Measurements from ENCODE around the gene BBS1. TPM values are rescaled to one million over a fixed set of nuclear protein-coding genes. Genes with fewer than 3 reads are reported as not detected.

Gene BBS1
- total RNA-seq, 1 experiment from 2014 or later, result 28.4 TPM

DNA sequence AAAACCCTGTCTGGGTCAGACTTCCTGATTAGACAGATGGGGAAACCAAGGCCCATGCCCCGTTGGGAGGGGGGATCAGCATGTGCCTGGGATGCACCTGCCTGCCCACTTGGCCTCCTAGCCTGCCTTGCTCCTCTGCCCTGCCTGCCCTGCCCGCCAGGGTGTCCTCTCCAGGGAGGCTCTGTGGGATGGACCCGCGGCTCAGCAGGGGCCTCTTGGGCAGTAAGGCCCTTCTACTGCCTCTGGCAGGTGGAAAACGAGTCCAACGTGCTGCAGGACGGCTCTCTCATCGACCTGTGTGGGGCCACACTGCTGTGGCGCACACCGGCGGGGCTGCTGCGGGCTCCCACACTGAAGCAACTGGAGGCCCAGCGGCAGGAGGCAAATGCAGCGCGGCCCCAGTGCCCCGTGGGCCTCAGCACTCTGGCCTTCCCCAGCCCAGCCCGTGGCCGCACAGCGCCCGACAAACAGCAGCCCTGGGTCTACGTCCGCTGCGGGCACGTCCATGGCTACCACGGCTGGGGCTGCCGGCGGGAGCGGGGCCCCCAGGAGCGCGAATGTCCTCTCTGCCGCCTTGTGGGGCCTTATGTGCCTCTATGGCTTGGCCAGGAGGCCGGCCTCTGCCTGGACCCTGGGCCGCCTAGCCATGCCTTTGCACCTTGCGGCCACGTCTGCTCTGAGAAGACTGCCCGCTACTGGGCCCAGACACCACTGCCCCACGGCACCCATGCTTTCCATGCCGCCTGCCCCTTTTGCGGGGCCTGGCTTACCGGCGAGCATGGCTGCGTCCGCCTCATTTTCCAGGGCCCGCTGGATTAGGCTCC, 34.9 kb upstream of the BBS1 start:
- Histone ChIP-seq H3K36me3 (ENCODE audit: low read depth, low read length) (peaks cover 3% of the 10 kb centered on the region; the same call in 1 of the 2 replicates), H3F3A (ENCODE audit: low read length, unreplicated experiment) (no peaks in the 10 kb centered on the region), H4K20me1 (ENCODE audit: low read length) (no peaks in the 10 kb centered on the region), H3K9me2 (replicated peaks; ENCODE audit: low read length) (no peaks in the 10 kb centered on the region), H3K9ac (ENCODE audit: low read length) (no peak overlapping the region), H3K27ac (ENCODE audit: low read length) (no peak overlapping the region), H3K4me3 (ENCODE audit: low read length) (no peak overlapping the region), H3K79me2 (ENCODE audit: low read length) (peaks cover 14% of the 10 kb centered on the region), H3K4me1 (ENCODE audit: insufficient read depth, low read length) (peaks cover 7% of the 10 kb centered on the region), H2AFZ (ENCODE audit: low read length) (no peak overlapping the region), H3K9me3 (ENCODE audit: low read length) (no peaks in the 10 kb centered on the region), H3K27me3 (ENCODE audit: low read length) (no peaks in the 10 kb centered on the region), H3K4me2 (ENCODE audit: low read length) (no peak overlapping the region)
- ChIA-PET POLR2A (ENCODE audit: unreplicated experiment) (no interaction called here), CTCF (no interaction called here)
- ATAC-seq (no peak), DNase-seq (no peak)
- no TSS peak for BruUV-seq (replicated peaks)
- intact Hi-C loops (cut with micrococcal nuclease), result no loop called here
- TF ChIP-seq EZH2phosphoT487 (IDR thresholded peaks at IDR 0.05; ENCODE audit: borderline replicate concordance, low read length), result no peak
- TF ChIP-seq, protein P1, sequence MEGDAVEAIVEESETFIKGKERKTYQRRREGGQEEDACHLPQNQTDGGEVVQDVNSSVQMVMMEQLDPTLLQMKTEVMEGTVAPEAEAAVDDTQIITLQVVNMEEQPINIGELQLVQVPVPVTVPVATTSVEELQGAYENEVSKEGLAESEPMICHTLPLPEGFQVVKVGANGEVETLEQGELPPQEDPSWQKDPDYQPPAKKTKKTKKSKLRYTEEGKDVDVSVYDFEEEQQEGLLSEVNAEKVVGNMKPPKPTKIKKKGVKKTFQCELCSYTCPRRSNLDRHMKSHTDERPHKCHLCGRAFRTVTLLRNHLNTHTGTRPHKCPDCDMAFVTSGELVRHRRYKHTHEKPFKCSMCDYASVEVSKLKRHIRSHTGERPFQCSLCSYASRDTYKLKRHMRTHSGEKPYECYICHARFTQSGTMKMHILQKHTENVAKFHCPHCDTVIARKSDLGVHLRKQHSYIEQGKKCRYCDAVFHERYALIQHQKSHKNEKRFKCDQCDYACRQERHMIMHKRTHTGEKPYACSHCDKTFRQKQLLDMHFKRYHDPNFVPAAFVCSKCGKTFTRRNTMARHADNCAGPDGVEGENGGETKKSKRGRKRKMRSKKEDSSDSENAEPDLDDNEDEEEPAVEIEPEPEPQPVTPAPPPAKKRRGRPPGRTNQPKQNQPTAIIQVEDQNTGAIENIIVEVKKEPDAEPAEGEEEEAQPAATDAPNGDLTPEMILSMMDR (conservative IDR thresholded peaks at IDR 0.05; ENCODE audit: low read depth, low read length), result no peak
- no peak for TF ChIP-seq EZH2 (IDR thresholded peaks at IDR 0.05; ENCODE audit: low read length, unreplicated experiment)

DNA sequence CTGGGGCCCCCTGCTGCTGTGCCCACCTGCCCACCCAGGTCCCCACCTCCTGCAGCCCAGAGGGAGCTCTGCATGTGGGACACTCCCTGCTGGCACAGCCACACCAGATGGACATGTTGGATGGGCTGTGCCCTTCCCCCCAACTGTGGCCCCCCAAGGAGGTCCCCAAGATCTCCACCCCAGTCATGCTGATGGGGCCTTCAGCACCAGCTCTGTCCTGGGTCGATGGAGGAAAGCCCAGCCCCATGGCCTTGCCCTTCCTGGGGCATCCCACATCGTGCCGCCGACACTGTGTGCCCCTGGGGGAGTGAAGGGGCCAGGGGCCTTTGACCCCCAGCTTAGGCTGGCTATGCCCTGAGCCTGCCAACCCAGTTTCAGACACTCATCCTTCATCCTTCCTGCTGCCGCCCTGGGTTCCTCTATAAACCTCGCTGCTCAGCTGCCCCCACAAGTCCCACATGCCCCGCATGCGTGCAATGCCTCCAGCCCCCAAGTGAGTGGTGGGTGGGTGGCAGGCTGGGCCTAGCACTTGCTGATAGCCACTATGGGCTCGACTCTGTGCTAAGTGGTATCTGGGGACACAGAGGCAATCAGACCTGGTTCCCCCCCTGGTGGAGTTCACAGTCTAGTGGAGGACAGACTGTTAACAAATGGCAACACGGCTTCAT, 34.1 kb upstream of the BBS1 start:
- no peaks in the 10 kb centered on the region for H3K27me3 ChIP-seq (ENCODE audit: low read length)
- H3K79me2 ChIP-seq (ENCODE audit: low read length), result peaks cover 14% of the 10 kb centered on the region
- DNase-seq, result no peak
- BruUV-seq (replicated peaks), result no TSS peak
- no peaks in the 10 kb centered on the region for H3K9me2 ChIP-seq (replicated peaks; ENCODE audit: low read length)
- no peaks in the 10 kb centered on the region for H3F3A ChIP-seq (ENCODE audit: low read length, unreplicated experiment)
- ATAC-seq, result no peak
- POLR2A ChIA-PET (ENCODE audit: unreplicated experiment), result no interaction called here
- CTCF ChIA-PET, result no interaction called here
- no peak overlapping the region for H3K9ac ChIP-seq (ENCODE audit: low read length)
- H3K27ac ChIP-seq (ENCODE audit: low read length), result no peak overlapping the region
- no peak overlapping the region for H3K4me2 ChIP-seq (ENCODE audit: low read length)
- peaks cover 3% of the 10 kb centered on the region; the same call in 1 of the 2 replicates for H3K36me3 ChIP-seq (ENCODE audit: low read depth, low read length)
- H3K9me3 ChIP-seq (ENCODE audit: low read length), result no peaks in the 10 kb centered on the region
- H2AFZ ChIP-seq (ENCODE audit: low read length), result no peak overlapping the region
- peaks cover 13% of the 10 kb centered on the region for H3K4me1 ChIP-seq (ENCODE audit: insufficient read depth, low read length)
- no peak for TF ChIP-seq EZH2 (IDR thresholded peaks at IDR 0.05; ENCODE audit: low read length, unreplicated experiment)
- TF ChIP-seq, protein P1 (conservative IDR thresholded peaks at IDR 0.05; ENCODE audit: low read depth, low read length), result no peak
- no peaks in the 10 kb centered on the region for H4K20me1 ChIP-seq (ENCODE audit: low read length)
- intact Hi-C loops (cut with micrococcal nuclease), result no loop called here
- no peak overlapping the region for H3K4me3 ChIP-seq (ENCODE audit: low read length)

DNA sequence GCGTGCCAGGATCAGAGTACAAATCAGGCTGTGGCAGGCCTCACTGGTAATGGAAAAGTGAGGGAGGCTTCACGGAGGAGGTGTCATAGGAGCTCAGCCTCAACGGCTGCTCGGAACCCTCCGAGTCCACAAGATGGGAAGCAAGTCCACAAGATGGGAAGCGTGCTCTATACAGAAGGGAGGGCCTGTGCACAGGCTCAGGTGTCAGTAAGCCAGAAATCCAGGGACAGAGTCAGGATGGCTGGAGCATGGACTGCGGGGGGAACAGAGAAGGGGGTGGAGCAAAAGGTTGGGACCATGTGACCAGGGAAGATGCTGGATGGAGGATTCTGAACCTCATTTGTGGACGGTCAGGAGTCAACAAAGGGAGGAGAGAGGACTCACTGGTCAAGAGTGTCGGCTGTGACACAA, 33.6 kb upstream of the BBS1 start:
- ChIA-PET POLR2A (ENCODE audit: unreplicated experiment) (no interaction called here), CTCF (no interaction called here)
- Histone ChIP-seq H3K9me2 (replicated peaks; ENCODE audit: low read length) (no peaks in the 10 kb centered on the region), H3K9me3 (ENCODE audit: low read length) (no peaks in the 10 kb centered on the region), H3K9ac (ENCODE audit: low read length) (no peak overlapping the region), H3K36me3 (ENCODE audit: low read depth, low read length) (peaks cover 3% of the 10 kb centered on the region; the same call in 1 of the 2 replicates), H2AFZ (ENCODE audit: low read length) (no peak overlapping the region), H3K4me2 (ENCODE audit: low read length) (no peak overlapping the region), H3K4me3 (ENCODE audit: low read length) (no peak overlapping the region), H3K79me2 (ENCODE audit: low read length) (peaks cover 14% of the 10 kb centered on the region), H4K20me1 (ENCODE audit: low read length) (no peaks in the 10 kb centered on the region), H3K27me3 (ENCODE audit: low read length) (no peaks in the 10 kb centered on the region), H3K27ac (ENCODE audit: low read length) (no peak overlapping the region), H3F3A (ENCODE audit: low read length, unreplicated experiment) (no peaks in the 10 kb centered on the region), H3K4me1 (ENCODE audit: insufficient read depth, low read length) (peaks cover 14% of the 10 kb centered on the region)
- BruUV-seq (replicated peaks), result no TSS peak
- TF ChIP-seq EZH2phosphoT487 (IDR thresholded peaks at IDR 0.05; ENCODE audit: borderline replicate concordance, low read length) (no peak), EZH2 (IDR thresholded peaks at IDR 0.05; ENCODE audit: low read length, unreplicated experiment) (no peak)
- TF ChIP-seq, protein P1 (conservative IDR thresholded peaks at IDR 0.05; ENCODE audit: low read depth, low read length), result no peak
- DNase-seq (no peak), ATAC-seq (no peak)
- intact Hi-C loops (cut with micrococcal nuclease), result no loop called here

Measured in PC-3 (cell line).